GM11168 (cell line): Measurements from ENCODE around the gene SMTNL2.
"Not testable (repeated sequence)": the region's sequence is repeated elsewhere in the genome, so short reads cannot be mapped to it uniquely, and the experiment has no call there.

Experiments
- in situ Hi-C: fragments of 300-500 bp; cut with MboI; formaldehyde crosslinking; loops from one replicate; pipeline ENCODE4 v1.12.0; 2022; ENCODE audit warnings: low sequenced_read_pairs; ENCODE audit not compliant: unreplicated experiment

SMTNL2 gene

GRCh38 chr17:4582691-4583090 lies 1.6 kb upstream of the SMTNL2 start:
- in situ Hi-C loops = no loop called here

- in situ Hi-C loops = no loop called here
Measured at GRCh38 chr17:4583206-4583605, 1.1 kb upstream of the SMTNL2 start.

GRCh38 chr17:4583782-4584100 lies 588 bp upstream of the SMTNL2 start:
- in situ Hi-C loops = no loop called here

- in situ Hi-C loops = no loop called here
Measured at GRCh38 chr17:4584917-4585637, 748 bp downstream of the SMTNL2 start.

GRCh38 chr17:4585638-4585994 lies 1.3 kb downstream of the SMTNL2 start:
- in situ Hi-C loops = no loop called here

- in situ Hi-C loops = no loop called here
Measured at GRCh38 chr17:4586043-4586442, 1.7 kb downstream of the SMTNL2 start.

GRCh38 chr17:4587195-4587594 lies 2.9 kb downstream of the SMTNL2 start:
- in situ Hi-C loops = no loop called here

GRCh38 chr17:4587803-4588202 lies 3.5 kb downstream of the SMTNL2 start:
- in situ Hi-C loops = no loop called here

- in situ Hi-C loops = no loop called here
Measured at GRCh38 chr17:4588391-4588790, 4.1 kb downstream of the SMTNL2 start.

GRCh38 chr17:4588898-4589625 lies 4.7 kb downstream of the SMTNL2 start:
- in situ Hi-C loops = no loop called here

GRCh38 chr17:4590042-4590441 lies 5.7 kb downstream of the SMTNL2 start:
- in situ Hi-C loops = not testable (repeated sequence)

- in situ Hi-C loops = no loop called here
Measured at GRCh38 chr17:4590981-4591453, 6.7 kb downstream of the SMTNL2 start.

- in situ Hi-C loops = no loop called here
Measured at GRCh38 chr17:4591529-4591928, 7.2 kb downstream of the SMTNL2 start.

- in situ Hi-C loops = no loop called here
Measured at GRCh38 chr17:4592240-4593005, 8.1 kb downstream of the SMTNL2 start.

GRCh38 chr17:4593021-4593421 lies 8.7 kb downstream of the SMTNL2 start:
- in situ Hi-C loops = no loop called here

GRCh38 chr17:4594406-4594805 lies 10.1 kb downstream of the SMTNL2 start:
- in situ Hi-C loops = no loop called here

- in situ Hi-C loops = no loop called here
Measured at GRCh38 chr17:4594931-4595684, 10.8 kb downstream of the SMTNL2 start.

- in situ Hi-C loops = not testable (repeated sequence)
Measured at GRCh38 chr17:4595685-4596342, 11.5 kb downstream of the SMTNL2 start.

- in situ Hi-C loops = no loop called here
Measured at GRCh38 chr17:4596636-4597380, 12.5 kb downstream of the SMTNL2 start.
